RWPE2 (cell line): ENCODE measurements around the gene FSD1L.

Experiments
- ATAC-seq: fragments of 200-7000 bp; cut with Tn5 transposase; 3 replicates; pipeline ENCODE4 v1.9.1; 2021; ENCODE audit warnings: low read depth
- DNase-seq: peaks from one replicate; pipeline ENCODE4 v3.0.0-alpha.2; 2020; ENCODE audit warnings: low spot score
- H3K27ac ChIP-seq: fragments of 450-650 bp; 2 replicates; pipeline ENCODE4 v1.5.1; 2017; ENCODE audit warnings: mild to moderate bottlenecking; ENCODE audit not compliant: poor library complexity, severe bottlenecking
- H3K27me3 ChIP-seq: fragments of 250-450 bp; sonication (Bioruptor Pico); 2 replicates; pipeline ENCODE4 v1.5.1; 2021; ENCODE audit warnings: mild to moderate bottlenecking, moderate library complexity; ENCODE audit not compliant: insufficient read depth, poor library complexity, severe bottlenecking
- H3K36me3 ChIP-seq: fragments of 250-450 bp; sonication (Bioruptor Pico); 2 replicates; pipeline ENCODE4 v1.5.1; 2020; ENCODE audit warnings: low read depth, mild to moderate bottlenecking, moderate library complexity
- H3K4me1 ChIP-seq: fragments of 250-450 bp; sonication (Bioruptor Pico); 2 replicates; pipeline ENCODE4 v1.5.1; 2021; ENCODE audit warnings: mild to moderate bottlenecking, moderate library complexity; ENCODE audit not compliant: insufficient read depth, poor library complexity, severe bottlenecking
- H3K4me3 ChIP-seq: fragments of 250-450 bp; sonication (Bioruptor Pico); 2 replicates; pipeline ENCODE4 v1.5.1; 2021; ENCODE audit warnings: mild to moderate bottlenecking, moderate library complexity; ENCODE audit not compliant: severe bottlenecking
- H3K9me3 ChIP-seq: fragments of 250-450 bp; sonication (Bioruptor Pico); 2 replicates; pipeline ENCODE4 v1.5.1; 2021; ENCODE audit warnings: mild to moderate bottlenecking, moderate library complexity; ENCODE audit not compliant: severe bottlenecking
- CTCF ChIP-seq: fragments of 450-650 bp; IDR thresholded peaks from one replicate; pipeline ENCODE4 v1.5.1; 2017; ENCODE audit warnings: mild to moderate bottlenecking, moderate library complexity; ENCODE audit not compliant: poor library complexity, severe bottlenecking

FSD1L gene

GRCh38 chr9:105432247-105432842, 15.5 kb upstream of the FSD1L start:
- Histone ChIP-seq H3K4me3 (no peak overlapping the region), H3K27ac (no peak overlapping the region), H3K27me3 (no peaks in the 10 kb centered on the region), H3K36me3 (no peaks in the 10 kb centered on the region), H3K4me1 (no peaks in the 10 kb centered on the region), H3K9me3 (no peaks in the 10 kb centered on the region)
- no peak for TF ChIP-seq CTCF
- ATAC-seq (no peak), DNase-seq (no peak)

DNA sequence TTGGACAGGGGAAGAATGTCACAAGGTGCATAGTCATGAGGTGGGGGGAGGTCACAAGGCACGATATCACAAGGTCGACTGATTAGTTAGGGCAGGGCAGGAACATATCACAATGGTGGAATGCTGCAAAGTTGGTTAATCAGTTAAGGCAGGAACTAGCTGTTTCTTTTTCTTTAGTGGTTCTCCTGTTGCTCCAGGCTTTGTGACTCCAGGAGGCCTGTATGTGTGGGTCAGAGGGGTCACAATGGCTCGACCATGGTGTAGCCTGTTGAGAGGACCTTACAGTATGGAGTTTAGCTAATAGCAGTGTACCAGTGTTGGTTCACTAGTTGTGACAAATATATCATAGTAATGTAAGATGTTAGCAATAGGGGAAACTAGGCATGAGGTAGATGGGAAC, 12.4 kb upstream of the FSD1L start:
- ATAC-seq (no peak), DNase-seq (no peak)
- Histone ChIP-seq H3K27ac (no peak overlapping the region), H3K36me3 (no peaks in the 10 kb centered on the region), H3K4me3 (no peak overlapping the region), H3K27me3 (no peaks in the 10 kb centered on the region), H3K9me3 (no peaks in the 10 kb centered on the region), H3K4me1 (no peaks in the 10 kb centered on the region)
- no peak for TF ChIP-seq CTCF

- no peaks in the 10 kb centered on the region for H3K4me1 ChIP-seq
- H3K27me3 ChIP-seq, result no peaks in the 10 kb centered on the region
- no peaks in the 10 kb centered on the region for H3K9me3 ChIP-seq
- ATAC-seq, result no peak
- H3K27ac ChIP-seq, result no peak overlapping the region
- H3K36me3 ChIP-seq, result no peaks in the 10 kb centered on the region
- no peak for TF ChIP-seq CTCF
- DNase-seq, result no peak
- no peak overlapping the region for H3K4me3 ChIP-seq
Measured at GRCh38 chr9:105436783-105437182, 11.1 kb upstream of the FSD1L start.

GRCh38 chr9:105437704-105438103, 10.1 kb upstream of the FSD1L start:
- no peak for TF ChIP-seq CTCF
- Histone ChIP-seq H3K4me1 (no peaks in the 10 kb centered on the region), H3K36me3 (no peaks in the 10 kb centered on the region), H3K9me3 (no peaks in the 10 kb centered on the region), H3K27ac (no peak overlapping the region), H3K4me3 (no peak overlapping the region), H3K27me3 (no peaks in the 10 kb centered on the region)
- no peak for ATAC-seq
- no peak for DNase-seq

DNA sequence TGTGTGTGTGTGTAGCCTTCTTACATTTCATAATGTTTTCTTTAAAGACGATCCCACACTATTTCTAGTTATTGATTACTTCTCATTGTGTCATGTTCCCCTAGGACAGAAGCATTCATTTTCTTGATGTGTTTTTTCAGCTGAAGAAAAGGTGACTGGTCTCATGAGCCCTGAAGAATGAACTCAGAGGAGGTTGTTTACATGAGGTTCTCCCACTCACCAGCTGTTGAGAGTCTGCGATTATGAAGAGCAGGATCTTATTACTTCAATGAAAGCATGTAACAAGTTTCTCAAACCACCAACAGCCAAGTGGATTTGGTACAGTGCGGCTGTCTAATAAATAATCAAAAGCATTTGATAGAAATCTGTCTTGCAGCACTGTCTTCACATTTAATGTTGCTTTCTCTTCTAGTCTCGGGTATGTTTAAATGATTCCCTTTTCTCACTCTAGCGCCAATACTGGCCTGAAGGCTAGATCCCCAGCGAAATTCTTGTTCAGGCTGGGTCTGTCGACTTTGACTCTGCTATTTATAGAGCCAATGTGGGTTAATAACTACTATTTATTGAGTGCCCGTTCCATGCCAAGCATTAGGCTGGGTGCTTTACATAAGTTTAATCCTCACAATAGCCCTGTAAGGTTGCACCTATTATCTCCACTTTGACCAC, 9.6 kb upstream of the FSD1L start:
- DNase-seq (no peak), ATAC-seq (no peak)
- no peaks in the 10 kb centered on the region for H3K9me3 ChIP-seq
- no peak overlapping the region for H3K27ac ChIP-seq
- no peak overlapping the region for H3K4me3 ChIP-seq
- H3K36me3 ChIP-seq, result no peaks in the 10 kb centered on the region
- no peaks in the 10 kb centered on the region for H3K4me1 ChIP-seq
- TF ChIP-seq CTCF, result no peak
- no peaks in the 10 kb centered on the region for H3K27me3 ChIP-seq
